Suppressor macrophage (primary cell): ENCODE data around the gene PFKP.
A peak's percentile ranks its signal among the peaks of the same experiment; 100 is the strongest.
"Not testable (repeated sequence)": the region's sequence is repeated elsewhere in the genome, so short reads cannot be mapped to it uniquely, and the experiment has no call there.

Experiments used
- DNase-seq, 4 experiments: peaks; one replicate each; pipeline ENCODE4 v3.0.0-alpha.2; 2020 to 2022

The PFKP gene

GRCh38 chr10:3047596-3047995 is 19.8 kb upstream of the PFKP start:
- DNase-seq, result no peak

GRCh38 chr10:3048119-3049019 is 19.0 kb upstream of the PFKP start:
- peak in 3 of 4 experiments; percentile 39 to 63 (median 45) for DNase-seq

- DNase-seq, result no peak
Measured at GRCh38 chr10:3051692-3052091, 15.7 kb upstream of the PFKP start.

- no peak for DNase-seq
Measured at GRCh38 chr10:3053155-3053554, 14.2 kb upstream of the PFKP start.

GRCh38 chr10:3054183-3054850 is 13.0 kb upstream of the PFKP start:
- no peak for DNase-seq

- no peak for DNase-seq
Measured at GRCh38 chr10:3054851-3055199, 12.5 kb upstream of the PFKP start.

GRCh38 chr10:3056280-3057037 is 10.9 kb upstream of the PFKP start:
- DNase-seq, result no peak

- DNase-seq, result no peak
Measured at GRCh38 chr10:3057946-3058345, 9.4 kb upstream of the PFKP start.

- no peak for DNase-seq
Measured at GRCh38 chr10:3059974-3060373, 7.4 kb upstream of the PFKP start.

- no peak for DNase-seq
Measured at GRCh38 chr10:3060481-3060889, 6.9 kb upstream of the PFKP start.

- not testable (repeated sequence) for DNase-seq
Measured at GRCh38 chr10:3061323-3061898, 5.9 kb upstream of the PFKP start.

GRCh38 chr10:3062502-3063186 is 4.7 kb upstream of the PFKP start:
- no peak for DNase-seq

GRCh38 chr10:3064423-3064822 is 2.9 kb upstream of the PFKP start:
- DNase-seq, result no peak

GRCh38 chr10:3065622-3066021 is 1.7 kb upstream of the PFKP start:
- no peak for DNase-seq

GRCh38 chr10:3066317-3067117 is 831 bp upstream of the PFKP start:
- no peak for DNase-seq

GRCh38 chr10:3067859-3068179 is 471 bp downstream of the PFKP start:
- peak in 1 of 4 experiments; percentile 28 for DNase-seq

- DNase-seq, result peak; percentile 67 to 88 (median 79)
Measured at GRCh38 chr10:3068201-3068967, 1.0 kb downstream of the PFKP start.

- DNase-seq, result peak; percentile 6 to 52 (median 22)
Measured at GRCh38 chr10:3068968-3069737, 1.8 kb downstream of the PFKP start.

GRCh38 chr10:3069876-3070275 is 2.5 kb downstream of the PFKP start:
- DNase-seq, result no peak
